Measurements from ENCODE around the gene NACA.
"Not testable (repeated sequence)": the region's sequence is repeated elsewhere in the genome, so short reads cannot be mapped to it uniquely, and the experiment has no call there.

The NACA gene

DNA sequence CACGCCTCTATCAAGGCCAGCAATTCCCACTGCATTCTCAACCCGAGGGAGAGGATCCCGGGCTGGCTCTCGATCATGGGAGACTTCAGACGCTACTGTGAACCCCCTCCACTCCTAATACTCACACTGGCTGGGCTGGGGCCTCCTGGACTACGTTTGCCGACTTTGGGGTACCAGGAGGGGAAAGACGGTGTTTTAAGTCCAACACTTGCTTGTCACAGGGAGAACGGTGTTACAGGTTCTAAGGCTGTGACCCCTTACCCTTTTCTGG lies 463 bp downstream of the NACA start:
- no peak for DNase-seq (ENCODE audit: low read depth in 2 of 2)

GRCh38 chr12:56723889-56724700 lies 1.0 kb downstream of the NACA start:
- DNase-seq (ENCODE audit: low read depth in 2 of 2): peak; percentile 26 to 44

DNA sequence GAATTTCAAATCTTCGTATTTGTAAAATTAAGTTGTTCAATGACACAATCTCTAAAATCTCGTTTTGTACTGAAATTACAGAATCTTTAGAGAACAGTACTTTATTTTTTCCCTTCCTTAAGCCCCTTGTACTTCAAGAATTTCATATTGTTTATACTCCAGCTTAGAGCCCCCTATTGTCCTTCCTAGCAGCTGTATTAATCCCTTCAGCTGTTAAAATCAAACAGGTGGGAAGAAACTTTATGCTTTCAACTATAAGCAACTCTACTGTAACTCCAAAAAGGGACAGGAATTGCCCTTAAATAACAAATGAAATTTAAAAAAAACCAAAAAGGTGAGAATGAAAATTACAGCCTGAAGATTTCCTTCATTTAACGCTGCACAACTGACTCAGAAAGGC lies 1.7 kb downstream of the NACA start:
- no peak for DNase-seq (ENCODE audit: low read depth in 2 of 2)

- DNase-seq (ENCODE audit: low read depth in 2 of 2): no peak
Measured at GRCh38 chr12:56722832-56723231, 2.3 kb downstream of the NACA start.

DNA sequence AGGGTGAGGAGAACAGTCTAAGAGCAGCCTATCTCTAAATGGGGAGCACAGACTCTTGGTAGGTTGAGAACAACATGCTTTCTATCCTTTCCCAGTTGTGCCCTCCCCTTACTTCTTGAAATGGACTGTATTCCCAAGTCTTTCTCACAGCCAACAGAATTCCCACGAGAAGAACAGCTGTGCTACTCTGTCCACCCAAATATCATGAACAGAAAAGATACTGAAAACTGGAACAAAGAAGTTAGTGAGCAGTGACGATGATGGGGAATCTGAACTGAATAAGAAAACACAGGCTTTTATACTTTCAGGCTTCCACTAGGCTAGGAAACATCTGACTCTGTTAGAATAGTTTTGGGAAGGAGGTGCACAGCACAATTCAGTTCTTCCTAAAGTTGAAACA lies 3.4 kb downstream of the NACA start:
- DNase-seq (ENCODE audit: low read depth in 2 of 2): no peak

- DNase-seq (ENCODE audit: low read depth in 2 of 2): no peak
Measured at GRCh38 chr12:56721216-56721615, 3.9 kb downstream of the NACA start.

GRCh38 chr12:56720731-56721151 lies 4.4 kb downstream of the NACA start:
- DNase-seq (ENCODE audit: low read depth in 2 of 2): no peak

DNA sequence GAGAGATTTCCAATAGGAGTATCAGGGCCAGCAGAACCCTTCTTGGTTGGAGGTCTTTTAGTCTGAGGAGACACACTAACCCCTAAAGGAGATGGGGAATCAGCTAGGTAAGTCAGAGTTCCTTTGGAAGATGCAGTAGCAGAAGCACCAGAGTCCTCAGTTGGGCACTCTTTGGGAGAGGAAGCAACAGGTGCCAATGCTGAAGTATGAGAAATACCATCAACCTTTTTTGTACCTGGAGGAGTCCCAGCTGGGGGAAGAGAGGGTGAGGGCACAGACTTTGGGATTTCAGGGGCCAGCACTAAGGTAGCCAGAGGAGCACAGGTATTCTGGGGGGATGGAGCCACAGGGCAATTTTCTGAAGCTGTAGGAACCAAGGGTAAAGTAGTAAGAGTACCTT lies 6.0 kb downstream of the NACA start:
- no peak for DNase-seq (ENCODE audit: low read depth in 2 of 2)

DNA sequence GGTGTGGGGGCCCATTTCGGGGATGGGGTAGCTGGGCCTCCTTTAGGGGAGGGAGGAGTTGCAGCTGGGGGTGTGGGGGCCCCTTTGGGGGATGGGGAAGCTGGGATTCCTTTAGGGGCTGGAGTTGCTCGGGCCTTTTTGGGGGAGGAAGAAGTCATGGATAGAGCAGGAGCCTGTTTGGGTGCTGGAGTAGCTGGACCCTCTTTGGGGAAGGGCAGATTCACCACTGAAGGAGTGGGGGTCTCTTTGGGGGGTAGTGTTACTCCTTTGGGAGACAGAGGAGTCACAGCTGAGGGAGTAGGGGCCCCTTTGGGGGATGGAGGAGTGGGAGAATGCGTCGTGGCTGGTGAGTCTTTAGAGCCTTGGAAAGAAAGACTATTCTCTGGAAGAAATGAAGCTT lies 6.5 kb downstream of the NACA start:
- no peak for DNase-seq (ENCODE audit: low read depth in 2 of 2)

DNA sequence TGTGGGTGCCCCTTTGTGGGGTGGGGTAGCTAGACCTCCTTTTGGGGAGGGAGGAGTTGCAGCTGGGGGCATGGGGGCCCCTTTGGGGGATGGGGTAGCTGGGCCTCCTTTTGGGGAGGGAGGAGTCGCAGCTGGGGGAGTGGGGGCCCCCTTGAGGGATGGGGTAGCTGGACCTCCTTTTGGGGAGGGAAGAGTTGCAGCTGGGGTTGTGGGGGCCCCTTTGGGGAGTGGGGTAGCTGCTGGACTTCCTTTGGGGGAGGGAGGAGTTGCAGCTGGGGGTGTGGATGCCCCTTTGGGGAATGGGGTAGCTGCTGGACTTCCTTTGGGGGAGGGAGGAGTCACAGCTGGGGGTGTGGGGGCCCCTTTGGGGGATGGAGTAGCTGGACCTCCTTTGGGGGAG lies 7.0 kb downstream of the NACA start:
- DNase-seq (ENCODE audit: low read depth in 2 of 2): no peak

DNA sequence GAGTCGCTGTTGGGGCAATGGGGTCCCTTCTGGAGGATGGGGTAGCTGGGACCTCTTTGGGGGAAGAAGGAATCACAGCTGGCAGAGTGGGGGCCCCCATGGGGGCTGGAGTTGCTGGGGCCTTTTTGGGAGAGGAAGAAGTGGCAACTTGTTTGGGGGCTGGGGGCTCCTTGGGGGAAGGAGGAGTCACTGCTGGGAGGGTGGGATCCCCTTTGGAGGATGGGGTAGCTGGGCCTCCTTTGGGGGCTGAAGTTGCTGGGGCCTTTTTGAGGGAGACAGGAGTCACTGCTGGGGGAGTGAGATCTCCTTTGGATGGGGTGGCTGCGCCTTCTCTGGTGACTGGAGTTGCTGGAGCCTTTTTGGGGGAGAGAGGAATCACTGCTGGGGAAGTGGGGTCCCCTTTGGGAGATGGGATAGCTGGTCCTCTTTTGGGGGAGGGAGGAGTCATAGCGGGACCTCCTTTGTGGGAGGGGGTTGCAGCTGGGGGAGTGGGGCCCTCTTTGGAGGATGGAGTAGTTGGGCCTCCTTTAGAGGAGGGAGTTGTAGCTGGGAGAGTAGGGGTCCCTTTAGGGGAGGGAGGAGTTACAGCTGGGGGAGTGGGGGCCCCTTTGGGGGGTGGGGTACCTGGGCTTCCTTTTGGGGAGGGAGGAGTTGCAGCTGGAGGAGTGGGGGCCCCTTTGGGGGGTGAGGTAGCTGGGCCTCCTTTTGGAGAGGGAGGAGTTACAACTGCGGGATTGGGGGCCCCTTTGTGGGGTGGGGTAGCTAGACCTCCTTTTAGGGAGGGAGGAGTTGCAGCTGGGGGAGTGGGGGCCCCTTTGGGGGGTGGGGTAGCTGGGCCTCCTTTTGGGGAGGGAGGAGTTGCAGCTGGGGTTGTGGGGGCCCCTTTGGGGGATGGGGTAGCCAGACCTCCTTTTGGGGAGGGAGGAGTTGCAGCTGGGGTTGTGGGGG lies 7.9 kb downstream of the NACA start:
- no peak for DNase-seq (ENCODE audit: low read depth in 2 of 2)

GRCh38 chr12:56716458-56716857 lies 8.6 kb downstream of the NACA start:
- DNase-seq (ENCODE audit: low read depth in 2 of 2): no peak

DNA sequence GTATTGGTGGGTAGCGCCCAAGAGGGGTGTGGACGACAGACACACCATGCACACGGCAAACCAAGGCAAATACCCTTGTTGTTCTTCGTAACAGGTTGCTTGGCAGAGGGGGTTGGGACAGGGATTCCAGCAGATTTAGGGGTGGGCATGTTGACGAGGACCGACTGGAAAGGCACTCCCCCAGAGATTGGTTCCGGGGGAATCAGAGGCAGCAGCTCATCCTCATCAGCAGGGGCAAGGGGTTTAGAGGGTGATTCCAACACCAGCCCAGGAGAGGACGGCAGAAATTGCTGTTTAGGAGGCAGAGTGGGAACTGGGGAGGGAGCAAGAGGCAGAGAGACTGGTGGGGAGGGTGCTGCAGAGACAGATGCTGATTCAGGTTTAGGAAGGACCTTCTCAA lies 9.3 kb downstream of the NACA start:
- DNase-seq (ENCODE audit: low read depth in 2 of 2): no peak

DNA sequence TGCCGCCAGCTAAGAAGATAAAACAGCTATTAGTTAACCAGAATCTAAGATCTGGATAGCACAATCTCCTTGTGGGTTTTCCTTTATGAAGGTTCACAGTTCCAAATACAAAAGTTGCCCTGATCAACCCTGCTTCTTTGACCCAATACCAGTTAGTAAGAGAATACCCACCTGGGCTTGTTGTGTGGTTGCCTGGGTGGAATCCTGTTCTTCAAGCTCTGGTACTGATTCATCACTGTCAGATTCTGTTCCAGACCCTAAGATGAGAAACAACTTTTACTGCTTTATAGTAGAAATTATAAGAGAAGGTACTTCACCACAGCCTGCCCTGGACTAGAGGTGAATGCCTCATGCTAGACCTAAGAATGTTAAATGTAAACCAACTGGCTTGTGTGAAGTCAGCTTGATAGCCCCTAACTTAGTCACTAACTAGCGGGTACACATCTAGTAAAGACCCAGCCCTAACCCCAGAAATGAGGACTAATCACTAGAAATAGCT lies 10.6 kb downstream of the NACA start:
- DNase-seq (ENCODE audit: low read depth in 2 of 2): no peak

- DNase-seq (ENCODE audit: low read depth in 2 of 2): no peak
Measured at GRCh38 chr12:56713345-56713744, 11.8 kb downstream of the NACA start.

DNA sequence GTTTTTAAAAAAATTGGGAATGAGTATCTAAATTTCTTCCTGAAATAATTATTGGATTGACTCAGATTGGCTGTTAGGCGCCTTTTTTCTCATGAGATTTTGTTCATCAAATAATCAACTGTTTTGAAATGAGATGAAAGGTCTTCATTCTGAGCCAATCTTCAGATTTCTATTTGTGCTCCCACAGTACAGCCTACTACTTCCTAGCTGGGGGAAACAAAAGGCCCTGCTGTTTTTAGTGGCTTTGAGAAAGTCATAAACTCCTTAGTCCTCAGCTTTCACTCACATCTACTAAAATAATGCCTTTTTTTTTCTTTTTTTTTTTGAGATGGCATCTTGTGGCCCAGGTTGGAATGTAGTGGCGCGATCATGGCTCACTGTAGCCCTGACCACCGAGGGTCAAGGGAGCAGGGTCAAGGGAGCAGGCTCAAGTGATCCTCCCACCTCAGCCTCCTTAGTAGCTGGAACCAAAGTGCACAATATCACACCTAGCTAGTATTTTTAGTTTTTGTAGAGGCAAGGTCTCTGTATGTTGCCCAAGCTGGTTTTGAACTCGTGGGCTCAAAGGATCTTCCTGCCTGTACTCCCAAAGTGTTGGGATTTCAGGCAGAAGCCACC lies 15.2 kb downstream of the NACA start:
- no peak for DNase-seq (ENCODE audit: low read depth in 2 of 2)

DNA sequence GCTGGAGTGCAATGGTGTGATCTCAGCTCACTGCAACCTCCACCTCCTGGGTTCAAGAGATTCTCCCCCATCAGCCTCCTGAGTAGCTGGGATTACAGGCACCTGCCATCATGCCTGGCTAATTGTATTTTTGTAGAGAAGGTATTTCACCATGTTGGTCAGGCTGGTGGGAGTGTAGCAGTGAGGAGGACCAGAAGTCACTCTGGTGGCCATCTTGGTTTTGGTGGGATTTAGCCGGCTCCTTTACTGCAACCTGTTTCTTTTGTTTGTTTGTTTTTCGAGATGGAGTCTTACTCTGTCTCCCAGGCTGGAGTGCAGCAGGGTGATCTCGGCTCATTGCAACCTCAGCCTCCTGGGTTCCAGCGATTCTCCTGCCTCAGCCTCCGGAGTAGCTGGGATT lies 20.6 kb downstream of the NACA start:
- DNase-seq (ENCODE audit: low read depth in 2 of 2): not testable (repeated sequence)

DNA sequence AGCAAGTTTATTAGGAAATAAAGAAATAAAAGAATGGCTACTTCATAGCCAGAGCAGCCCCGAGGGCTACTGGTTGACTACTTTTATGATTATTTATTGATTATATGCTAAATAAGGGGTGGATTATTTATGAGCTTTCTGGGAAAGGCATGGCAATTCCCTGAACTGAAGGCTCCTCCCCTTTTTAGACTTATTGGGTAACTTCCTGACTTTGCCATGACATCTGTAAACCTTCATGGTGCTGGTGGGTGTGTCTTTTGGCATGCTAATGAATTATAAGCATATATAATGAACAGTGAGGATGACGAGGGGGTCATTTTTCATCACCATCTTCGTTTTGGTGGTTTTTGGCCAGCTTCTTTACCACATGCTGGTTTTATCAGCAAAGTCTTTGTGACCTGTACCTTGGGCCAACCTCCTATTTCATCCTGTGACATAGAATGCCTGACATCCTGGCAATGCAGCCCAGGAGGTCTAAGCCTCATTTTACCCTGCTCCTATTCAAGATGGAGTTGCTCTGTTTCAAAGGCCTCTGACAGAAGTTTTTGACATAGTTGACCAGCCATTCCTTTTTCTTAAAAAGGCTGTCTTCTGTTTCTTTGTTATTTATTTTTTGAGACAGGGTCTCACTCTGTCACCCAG lies 26.0 kb downstream of the NACA start:
- DNase-seq (ENCODE audit: low read depth in 2 of 2): no peak

- no peak for DNase-seq (ENCODE audit: low read depth in 2 of 2)
Measured at GRCh38 chr12:56695327-56696101, 29.6 kb downstream of the NACA start.

- DNase-seq (ENCODE audit: low read depth in 2 of 2): no peak
Measured at GRCh38 chr12:56694161-56694560, 30.9 kb downstream of the NACA start.

DNA sequence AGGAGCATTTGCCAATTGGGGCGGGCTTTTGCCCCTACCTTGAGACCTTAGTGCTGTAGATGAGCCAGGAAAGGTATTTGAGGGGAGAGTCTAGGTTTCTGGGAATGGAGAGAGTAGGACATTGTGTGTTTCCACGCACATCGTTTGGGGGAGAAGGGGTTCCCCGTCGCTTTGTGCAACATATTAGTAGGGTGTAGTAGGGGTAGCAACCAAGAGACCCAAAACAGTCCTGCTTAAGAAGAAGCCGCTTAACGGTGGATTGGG lies 36.3 kb downstream of the NACA start:
- no peak for DNase-seq (ENCODE audit: low read depth in 2 of 2)

Data from fibroblast of skin of left biceps (primary cell).